ENCODE data around the gene MIOX.

Gene MIOX

GRCh38 chr22:50520826-50521453 is 34.3 kb downstream of the MIOX start:
- no peak for DNase-seq

GRCh38 chr22:50521710-50522109 is 35.1 kb downstream of the MIOX start:
- no peak for DNase-seq

- DNase-seq, result no peak
Observed at GRCh38 chr22:50522208-50522805, 35.6 kb downstream of the MIOX start.

DNA sequence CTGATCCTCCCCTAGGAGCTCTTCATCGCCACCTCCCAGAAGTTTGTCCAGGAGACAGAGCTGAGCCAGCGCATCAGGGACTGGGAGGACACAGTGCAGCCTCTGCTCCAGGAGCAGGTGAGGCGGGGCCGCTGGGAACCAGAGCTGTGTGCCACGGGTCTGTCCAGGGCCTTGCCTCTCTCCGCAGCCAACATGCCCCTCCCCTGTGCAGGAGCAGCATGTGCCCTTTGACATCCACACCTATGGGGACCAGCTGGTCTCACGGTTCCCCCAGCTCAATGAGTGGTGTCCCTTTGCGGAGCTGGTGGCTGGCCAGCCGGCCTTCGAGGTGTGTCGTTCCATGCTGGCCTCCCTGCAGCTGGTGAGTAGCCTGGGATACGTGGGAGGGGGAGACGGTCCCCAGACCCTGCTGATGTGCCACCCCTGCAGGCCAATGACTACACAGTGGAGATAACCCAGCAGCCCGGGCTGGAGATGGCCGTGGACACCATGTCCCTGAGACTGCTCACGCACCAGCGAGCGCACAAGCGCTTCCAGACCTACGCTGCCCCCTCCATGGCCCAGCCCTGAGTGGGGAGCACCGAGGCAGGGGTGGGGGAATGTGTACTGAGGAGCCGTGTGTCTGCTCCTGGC is 36.3 kb downstream of the MIOX start:
- peak; percentile 19 for DNase-seq

DNA sequence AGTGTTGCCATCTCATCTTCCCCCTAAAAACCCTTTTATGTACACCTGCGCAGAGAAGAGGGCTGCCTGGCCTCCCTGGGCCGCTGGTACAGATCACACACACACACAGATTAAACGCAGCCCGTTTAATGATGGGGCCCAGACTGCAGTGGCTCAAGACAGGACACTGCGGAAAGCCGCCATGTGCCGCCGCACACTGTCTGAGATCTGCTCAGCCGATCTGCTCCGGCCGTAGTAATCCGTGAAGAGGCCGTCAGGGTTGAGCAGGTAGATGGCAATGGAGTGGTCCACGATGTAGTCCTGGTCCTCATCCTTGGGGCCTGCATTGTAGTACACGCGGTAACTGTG is 36.8 kb downstream of the MIOX start:
- DNase-seq, result no peak

- DNase-seq, result peak; percentile 22
Observed at GRCh38 chr22:50523806-50524675, 37.4 kb downstream of the MIOX start.

DNA sequence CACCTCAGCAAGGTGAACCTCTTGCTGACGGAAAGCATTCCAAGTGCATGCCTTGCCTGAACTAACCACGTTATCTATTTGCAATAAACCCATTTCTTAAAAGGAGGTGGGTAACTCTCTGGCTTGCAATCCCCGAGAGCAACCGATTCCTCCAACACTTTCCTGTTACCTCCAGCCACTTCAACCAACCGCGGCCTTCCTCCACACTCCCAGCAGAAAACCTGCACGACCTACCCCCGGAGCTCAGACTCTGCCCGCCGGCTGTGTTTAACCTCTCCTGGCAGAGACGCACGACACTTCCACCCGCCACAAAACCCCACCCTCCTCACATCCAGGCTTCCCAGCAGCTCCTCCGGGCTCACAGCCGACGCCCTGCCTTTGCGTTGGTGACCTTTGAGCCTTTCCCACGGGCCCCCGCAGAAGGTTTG is 38.0 kb downstream of the MIOX start:
- DNase-seq, result no peak

DNA sequence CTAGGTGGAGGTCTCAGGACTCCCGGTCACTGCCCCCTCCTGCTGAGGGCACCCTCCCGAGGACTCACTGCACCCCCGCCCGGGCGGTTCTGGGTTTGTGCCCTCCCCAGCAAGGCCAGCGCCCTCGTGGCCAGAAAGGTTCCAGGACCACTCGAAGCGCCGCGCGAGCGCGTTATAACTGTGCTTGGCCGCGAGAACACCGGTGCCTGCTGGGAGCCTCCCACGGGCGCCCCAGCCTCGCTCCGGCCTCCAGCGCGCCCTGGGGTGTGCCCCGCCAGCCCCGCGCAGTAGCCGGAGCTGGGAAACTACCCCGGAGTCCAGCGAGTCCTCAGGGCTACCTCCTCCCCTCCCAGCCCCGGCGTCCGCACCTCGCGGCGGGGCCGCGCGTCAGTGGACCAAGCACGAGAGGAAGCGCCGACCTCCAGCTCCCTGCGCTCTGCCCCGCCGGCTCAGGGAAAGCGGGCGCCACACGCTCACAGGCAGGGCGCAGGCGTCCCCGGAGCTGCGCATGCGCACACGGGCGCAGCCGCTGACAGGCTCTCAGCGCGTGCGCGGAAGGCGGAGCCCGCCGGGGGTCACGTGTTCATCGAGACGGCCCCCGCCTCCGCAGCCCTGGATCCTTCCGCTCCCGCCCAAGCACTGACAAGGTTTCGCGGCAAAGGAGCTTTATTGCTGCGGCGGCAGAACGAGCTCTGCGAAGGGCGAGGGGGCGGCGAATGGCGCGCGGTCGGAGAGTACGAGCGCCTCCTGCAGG is 38.6 kb downstream of the MIOX start, which contains the start of gene SCO2:
Gene SCO2, minus strand, starts transcription at position 495 of the 754 bp plus-strand sequence. CDS start 1,187 bp downstream, outside the sequence.
- DNase-seq, result peak; percentile 98

GRCh38 chr22:50525858-50526107 is 39.1 kb downstream of the MIOX start:
- DNase-seq, result no peak

GRCh38 chr22:50526108-50526833 is 39.6 kb downstream of the MIOX start:
- peak; percentile 86 for DNase-seq

DNA sequence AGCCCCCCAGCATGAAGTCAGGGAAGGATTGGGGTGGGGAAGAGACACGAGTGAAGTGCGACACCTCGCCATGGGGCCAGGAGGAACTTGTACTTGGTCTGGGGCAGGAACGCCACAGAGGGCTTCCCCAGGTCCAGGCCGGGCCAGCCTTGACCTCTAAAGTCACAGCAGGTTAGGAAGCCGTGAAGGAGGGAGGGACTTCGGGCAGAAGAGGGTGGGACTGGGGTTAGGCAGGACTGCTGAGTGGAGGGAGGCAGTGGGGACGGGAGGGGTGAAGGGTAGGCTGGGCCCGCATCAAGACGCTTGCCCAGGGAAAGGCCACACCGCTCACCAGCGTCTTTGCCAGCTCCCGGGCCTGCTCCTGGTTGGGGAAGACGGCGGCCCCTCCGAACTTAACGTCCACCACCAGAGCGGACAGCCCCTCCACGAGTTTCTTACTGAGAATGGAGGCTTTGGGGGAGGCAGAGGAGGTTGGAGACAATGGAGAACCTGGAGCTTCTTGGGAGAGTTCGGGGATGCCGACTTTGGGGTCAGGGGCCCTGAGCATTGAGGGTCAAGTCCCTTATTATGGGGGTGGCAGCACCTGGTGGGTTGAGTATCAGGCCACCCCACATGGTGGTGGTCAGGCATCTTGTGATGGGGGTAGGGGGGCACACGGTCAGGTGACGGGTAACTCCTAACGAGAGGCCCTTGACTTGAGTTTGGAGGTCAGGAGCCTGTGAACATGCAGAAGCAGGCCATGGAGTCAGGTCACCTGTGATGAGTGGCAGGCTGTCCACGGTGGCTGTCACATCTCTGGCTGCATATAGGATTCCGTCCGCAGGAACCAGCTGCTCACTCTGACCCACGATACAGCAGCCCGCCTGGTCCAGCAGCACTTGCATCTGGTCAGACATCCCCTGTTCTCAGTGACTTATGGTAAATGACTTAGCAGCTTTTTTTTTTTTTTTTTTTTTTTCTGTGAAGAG is 40.5 kb downstream of the MIOX start:
- DNase-seq, result peak; percentile 72

- DNase-seq, result peak; percentile 34
Observed at GRCh38 chr22:50527921-50528681, 41.4 kb downstream of the MIOX start.

DNA sequence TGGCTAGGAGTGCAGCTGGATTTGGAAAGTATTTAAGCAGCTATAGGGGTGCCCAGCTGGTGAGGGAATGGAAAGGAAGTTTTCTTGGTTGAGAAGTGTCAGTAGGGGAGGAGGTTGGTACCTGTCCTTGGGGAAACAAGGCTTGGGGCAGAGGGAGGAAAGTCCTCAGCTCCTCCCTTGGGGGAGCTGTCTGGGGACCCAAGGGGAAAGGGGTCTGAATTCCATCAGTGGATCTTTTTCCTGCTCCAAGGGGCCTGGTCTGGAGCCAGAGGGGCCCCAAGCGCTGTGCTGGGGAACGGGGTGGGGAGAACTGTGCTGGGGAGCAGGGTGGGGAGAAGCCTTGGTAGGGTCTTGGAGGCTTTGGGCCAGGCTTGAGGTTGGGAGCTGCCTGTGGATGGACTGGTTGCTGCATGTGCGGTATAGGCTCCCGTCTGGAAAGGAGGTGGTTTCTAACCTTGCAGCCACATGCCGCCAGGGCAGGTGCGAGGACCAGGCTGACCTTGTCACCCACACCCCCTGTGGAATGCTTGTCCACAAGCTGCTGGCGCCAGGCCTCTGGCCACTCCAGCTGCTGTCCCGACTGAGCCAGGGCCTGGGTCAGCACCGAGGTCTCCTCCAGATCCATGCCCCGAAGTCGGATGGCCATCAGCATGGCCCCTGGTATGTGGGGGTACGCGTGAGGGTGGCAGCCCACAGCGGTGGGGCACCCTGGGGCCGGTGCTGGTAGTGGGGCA is 42.2 kb downstream of the MIOX start:
- DNase-seq, result peak; percentile 31

DNA sequence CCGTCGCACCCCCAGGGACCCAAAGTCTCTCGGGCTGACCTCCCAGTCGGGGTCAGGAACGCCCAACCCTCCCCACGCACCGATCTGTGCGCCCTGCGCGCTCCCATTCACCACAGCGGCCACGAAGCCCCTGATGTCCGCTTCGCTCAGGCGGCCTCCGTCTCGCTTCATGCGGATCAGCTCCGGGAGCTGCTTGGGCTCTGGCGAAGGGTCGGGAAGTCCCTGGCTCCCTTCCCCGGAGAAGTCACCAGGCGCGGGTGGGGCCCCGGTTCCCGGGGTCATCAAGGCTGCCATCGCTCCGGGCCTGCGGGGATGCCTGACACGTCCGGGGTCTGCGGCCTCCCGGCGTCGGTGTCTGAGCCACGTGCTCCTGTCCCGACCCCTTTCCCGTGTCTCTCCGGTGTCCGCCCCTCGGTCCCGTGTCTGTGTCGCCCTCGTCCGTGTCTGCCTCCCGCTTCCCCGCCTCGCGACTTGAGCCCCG is 42.8 kb downstream of the MIOX start:
- DNase-seq, result peak; percentile 73

DNA sequence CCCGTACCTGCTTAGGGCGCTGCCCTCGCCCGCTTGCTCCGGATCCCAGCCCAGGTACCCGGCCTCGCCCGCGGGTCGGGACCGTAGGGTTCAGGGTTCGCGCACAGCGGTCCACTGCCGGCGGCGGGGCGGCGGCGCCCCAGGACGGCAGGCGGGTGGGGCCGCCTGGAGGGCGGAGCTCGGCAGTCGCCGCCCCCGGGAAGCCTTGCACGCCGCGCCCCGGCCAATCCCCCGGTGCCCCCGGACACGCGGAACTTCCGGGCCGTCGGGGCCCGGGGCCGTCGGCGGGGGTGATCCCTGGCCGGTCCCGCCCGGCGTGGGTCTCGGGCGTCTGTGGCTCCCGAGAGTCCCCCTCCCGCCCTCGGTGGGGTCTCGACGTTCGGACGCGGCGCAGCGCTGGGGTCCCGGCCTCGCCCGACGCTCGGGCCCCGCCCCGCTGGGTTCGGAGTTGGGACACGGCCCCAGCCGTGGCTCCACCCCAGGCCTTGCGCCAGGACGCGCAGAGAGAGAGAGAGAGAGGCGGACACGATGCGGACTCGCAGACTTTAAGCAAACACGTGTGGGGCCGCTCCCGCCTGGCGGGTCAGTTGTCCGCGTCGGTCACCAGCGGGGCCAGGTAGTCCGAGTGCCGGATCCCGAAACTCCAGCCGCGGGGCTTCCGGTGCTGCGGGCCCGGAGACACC is 43.4 kb downstream of the MIOX start, which contains the start of gene TYMP:
Gene TYMP, minus strand, starts transcription at position 116 of the 683 bp plus-strand sequence. CDS start 303 bp downstream, outside the sequence.
- peak; percentile 95 for DNase-seq

DNA sequence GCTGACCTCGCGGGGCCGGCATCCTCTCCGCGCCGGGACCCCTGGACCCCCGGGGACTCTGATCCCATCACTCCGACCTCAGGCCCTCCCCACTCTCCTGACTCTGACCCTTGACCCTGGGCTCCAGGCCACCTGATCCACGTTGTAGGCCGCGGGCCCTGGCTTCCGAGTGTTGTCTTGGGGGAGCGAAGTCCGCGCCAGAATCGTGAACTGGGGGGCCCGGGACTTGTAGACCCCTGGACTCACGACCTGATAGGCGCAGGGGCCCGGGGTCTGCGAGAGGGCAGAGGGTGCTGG is 43.9 kb downstream of the MIOX start:
- no peak for DNase-seq

DNA sequence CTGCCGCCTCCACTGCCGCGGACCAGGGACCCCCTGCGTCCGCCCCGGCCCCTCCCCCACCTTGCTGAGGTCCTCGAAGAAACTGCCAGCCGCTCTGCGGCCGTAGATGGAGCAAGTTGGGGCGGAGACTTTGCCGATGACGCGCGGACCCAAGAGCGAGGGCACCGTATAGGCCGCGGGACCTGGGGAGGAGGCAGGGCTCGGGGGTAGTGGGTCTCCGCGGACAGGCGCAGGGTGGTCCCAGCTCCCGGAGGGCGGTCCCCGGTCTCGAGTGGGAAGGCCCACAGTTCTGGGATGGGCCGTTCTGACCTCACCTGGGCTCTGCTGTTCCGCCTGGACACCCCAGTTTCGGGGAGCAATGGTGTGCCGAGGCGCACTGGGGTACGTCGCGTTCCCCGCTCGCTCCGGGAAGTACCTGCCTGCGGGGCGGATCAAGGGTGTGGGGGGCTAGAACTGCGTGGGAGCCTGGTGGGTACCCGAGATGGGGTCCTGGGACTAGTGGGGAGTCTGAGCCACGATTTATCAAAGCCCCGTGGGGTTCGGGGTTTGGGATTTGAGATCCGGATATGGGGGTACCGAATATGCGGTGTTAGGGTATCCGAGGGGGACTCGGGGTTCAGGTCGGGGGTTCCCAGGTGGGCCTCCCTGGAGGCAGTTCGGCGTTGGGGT is 44.4 kb downstream of the MIOX start:
- DNase-seq, result peak; percentile 97

DNA sequence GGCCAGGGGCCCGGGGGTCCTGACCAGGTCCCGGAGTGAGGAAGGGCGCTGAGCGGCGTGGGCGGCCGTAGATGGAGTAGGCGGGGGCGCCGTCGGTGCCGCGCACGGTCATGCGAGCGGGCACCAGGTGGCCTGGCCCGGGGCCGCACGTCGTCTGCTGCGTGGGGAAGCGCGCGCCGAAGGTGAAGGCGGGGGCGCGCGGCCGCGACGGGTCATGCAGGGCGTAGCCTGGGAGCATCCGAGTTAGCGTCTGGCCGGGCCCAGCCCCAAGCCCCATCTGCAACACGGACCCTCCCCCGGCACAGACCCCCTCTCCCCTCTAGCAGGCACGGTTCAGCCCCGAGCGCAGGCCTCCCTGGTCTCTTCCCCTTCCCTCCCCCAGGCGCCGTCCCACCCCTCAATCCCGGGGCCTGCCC is 44.9 kb downstream of the MIOX start:
- DNase-seq, result peak; percentile 91
